HUES64 (cell line): ENCODE data around the gene ADGRL3.
"Not testable (repeated sequence)": the region's sequence is repeated elsewhere in the genome, so short reads cannot be mapped to it uniquely, and the experiment has no call there.

Experiments used
- H3K27ac ChIP-seq: 2 replicates; pipeline ENCODE4 v1.7.0; 2013; ENCODE audit warnings: low read depth, low read length, inconsistent platforms
- H3K27me3 ChIP-seq: 2 replicates; pipeline ENCODE4 v1.6.1; 2013; ENCODE audit warnings: mild to moderate bottlenecking, low read length; ENCODE audit not compliant: insufficient read depth
- H3K36me3 ChIP-seq: 2 replicates; pipeline ENCODE4 v1.6.1; 2013; ENCODE audit warnings: mild to moderate bottlenecking, low read length; ENCODE audit not compliant: insufficient read depth
- H3K4me1 ChIP-seq: 2 replicates; pipeline ENCODE4 v1.6.1; 2013; ENCODE audit warnings: mild to moderate bottlenecking, low read length, moderate library complexity; ENCODE audit not compliant: insufficient read depth
- H3K4me3 ChIP-seq: 2 replicates; pipeline ENCODE4 v1.5.1; 2013; ENCODE audit warnings: mild to moderate bottlenecking, low read length, moderate library complexity
- H3K9ac ChIP-seq: 2 replicates; pipeline ENCODE4 v1.6.1; 2013; ENCODE audit warnings: mild to moderate bottlenecking, low read depth, low read length
- H3K9me3 ChIP-seq: 2 replicates; pipeline ENCODE4 v1.6.1; 2013; ENCODE audit warnings: low read depth, low read length; ENCODE audit not compliant: insufficient read depth
- WGBS: fragments of 150-250, 120-280 bp; methylation state at CpG from one replicate; pipeline ENCODE4 v1.1.7; 2013; ENCODE audit warnings: missing lambda C conversion rate; 5-methylcytosine and 5-hydroxymethylcytosine counted together

ADGRL3 gene

DNA sequence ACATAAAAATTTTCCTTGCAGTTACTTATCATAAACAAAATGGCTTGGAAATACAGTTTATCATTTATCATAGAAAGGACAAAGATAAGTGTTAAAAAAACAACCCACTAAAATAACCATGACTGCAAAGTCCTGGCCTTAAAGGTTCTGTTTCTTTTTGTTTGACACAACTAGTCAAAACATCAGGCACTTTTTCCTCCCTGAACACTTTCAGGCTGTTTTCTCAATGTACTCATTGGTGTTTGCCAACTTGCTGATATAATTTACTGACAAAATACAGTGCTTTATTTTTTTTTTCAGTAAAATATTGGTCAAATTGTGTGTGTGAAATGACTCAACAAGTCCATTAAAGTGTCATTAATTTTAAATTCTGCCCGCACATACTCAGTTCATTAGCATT is 156.6 kb downstream of the ADGRL3 start:
- no peaks in the 10 kb centered on the region for H3K27me3 ChIP-seq
- WGBS: no CpG with 5 or more reads among the region's 1 CpG
- 0 out of 2 replicates have a peak, but pooled peaks cover 3% of the 10 kb centered on the region for H3K4me1 ChIP-seq
- no peak overlapping the region for H3K9ac ChIP-seq
- no peaks in the 10 kb centered on the region for H3K36me3 ChIP-seq
- H3K4me3 ChIP-seq: no peak overlapping the region
- no peak overlapping the region for H3K27ac ChIP-seq
- H3K9me3 ChIP-seq: no peaks in the 10 kb centered on the region

DNA sequence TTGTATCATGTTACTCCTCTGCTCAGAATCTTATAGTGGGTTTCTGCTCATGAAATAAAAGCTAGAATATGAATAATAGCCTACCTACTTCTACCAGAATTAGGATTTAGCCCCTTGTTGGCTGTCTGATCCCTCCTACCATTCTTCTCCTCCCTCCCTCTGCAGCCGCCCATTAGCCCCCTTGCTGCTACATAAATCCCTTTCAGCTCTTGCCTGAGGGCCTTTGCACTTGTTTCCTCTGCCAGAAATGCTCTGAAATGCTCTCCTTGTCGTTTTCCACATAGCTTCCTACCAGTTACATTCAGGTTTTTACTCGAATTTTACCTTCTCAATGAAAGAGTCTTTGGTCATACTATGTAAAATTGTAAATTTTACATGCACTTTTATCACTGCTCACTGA is 159.2 kb downstream of the ADGRL3 start:
- WGBS: 41% methylated on average over 2 of the region's 3 CpGs
- H3K9me3 ChIP-seq: no peaks in the 10 kb centered on the region
- no peak overlapping the region for H3K4me3 ChIP-seq
- no peaks in the 10 kb centered on the region for H3K36me3 ChIP-seq
- H3K4me1 ChIP-seq: 0 out of 2 replicates have a peak, but pooled peaks cover 3% of the 10 kb centered on the region
- H3K9ac ChIP-seq: no peak overlapping the region
- H3K27ac ChIP-seq: no peak overlapping the region
- H3K27me3 ChIP-seq: no peaks in the 10 kb centered on the region

DNA sequence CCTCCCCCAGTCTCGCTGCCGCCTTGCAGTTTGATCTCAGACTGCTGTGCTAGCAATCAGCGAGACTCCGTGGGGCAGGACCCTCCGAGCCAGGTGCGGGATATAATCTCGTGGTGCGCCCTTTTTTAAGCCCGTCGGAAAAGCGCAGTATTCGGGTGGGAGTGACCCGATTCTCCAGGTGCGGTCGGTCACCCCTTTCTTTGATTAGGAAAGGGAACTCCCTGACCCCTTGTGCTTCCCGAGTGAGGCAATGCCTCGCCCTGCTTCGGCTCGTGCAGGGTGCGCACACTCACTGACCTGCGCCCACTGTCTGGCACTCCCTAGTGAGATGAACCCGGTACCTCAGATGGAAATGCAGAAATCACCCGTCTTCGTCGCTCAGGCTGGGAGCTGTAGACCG is 172.7 kb downstream of the ADGRL3 start:
- H3K4me1 ChIP-seq: peaks cover 15% of the 10 kb centered on the region
- H3K9ac ChIP-seq, H3K4me3 ChIP-seq, H3K36me3 ChIP-seq, H3K27ac ChIP-seq, H3K27me3 ChIP-seq, H3K9me3 ChIP-seq: not testable (repeated sequence)
- 92% methylated on average over 26 of the region's 26 CpGs for WGBS

DNA sequence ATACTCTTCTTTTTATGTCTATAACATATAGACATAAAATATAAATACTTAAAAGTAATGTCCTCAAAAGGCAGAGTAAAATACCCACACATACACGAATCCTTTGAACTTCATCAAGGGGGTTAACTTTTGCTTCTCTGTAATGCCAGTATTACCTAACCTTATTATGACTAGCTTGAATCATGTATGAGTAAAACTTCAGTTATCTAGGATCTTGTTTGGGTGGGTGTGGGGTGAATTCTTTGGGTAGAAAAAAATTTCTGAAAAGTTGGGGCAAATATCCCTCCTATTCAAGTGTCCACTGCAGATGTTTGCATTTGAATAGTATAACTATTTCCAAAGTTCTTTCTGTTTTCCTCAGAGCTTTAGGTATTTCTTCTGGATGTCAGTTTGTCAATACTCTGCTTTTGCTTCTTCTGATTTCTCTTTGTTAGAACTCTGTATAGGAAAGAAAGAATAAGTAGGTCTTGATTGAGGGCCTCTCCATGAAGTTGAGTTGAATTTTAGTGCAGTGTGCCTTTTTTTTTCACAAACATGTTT is 173.8 kb downstream of the ADGRL3 start:
- peaks cover 15% of the 10 kb centered on the region for H3K4me1 ChIP-seq
- H3K9ac ChIP-seq: no peak overlapping the region
- no peaks in the 10 kb centered on the region for H3K36me3 ChIP-seq
- 100% methylated on average over 1 of the region's 1 CpG for WGBS
- no peaks in the 10 kb centered on the region for H3K27me3 ChIP-seq
- H3K9me3 ChIP-seq: peaks cover 3% of the 10 kb centered on the region; the same call in 1 of the 2 replicates
- peak overlapping the region; percentile 63 for H3K27ac ChIP-seq
- H3K4me3 ChIP-seq: no peak overlapping the region; the same call in 1 of the 2 replicates

DNA sequence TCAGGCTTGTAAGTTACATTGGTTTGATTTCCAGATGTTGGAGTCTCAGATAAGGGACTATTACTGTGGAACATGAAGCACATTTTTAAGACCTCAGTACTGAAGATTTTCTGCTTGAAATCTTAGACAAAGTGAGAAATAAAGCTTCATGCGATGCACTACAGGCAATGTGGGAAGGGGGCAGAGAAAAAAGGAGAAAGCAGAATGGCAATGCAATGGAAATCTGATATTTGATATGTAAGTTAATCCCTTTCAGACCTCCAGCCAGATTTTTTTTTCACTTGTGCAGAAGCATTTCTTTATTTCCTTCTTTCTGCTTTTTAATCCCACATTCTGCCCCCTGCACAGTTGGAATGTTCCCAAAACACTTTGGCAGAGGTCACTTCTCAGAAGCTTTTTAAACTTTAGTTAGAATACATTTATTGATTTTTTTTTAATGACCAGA is 174.3 kb downstream of the ADGRL3 start:
- peaks cover 15% of the 10 kb centered on the region for H3K4me1 ChIP-seq
- H3K27ac ChIP-seq: peak overlapping the region; percentile 63
- no peaks in the 10 kb centered on the region for H3K27me3 ChIP-seq
- WGBS: 91% methylated on average over 1 of the region's 1 CpG
- H3K4me3 ChIP-seq: no peak overlapping the region
- H3K36me3 ChIP-seq: no peaks in the 10 kb centered on the region
- peaks cover 3% of the 10 kb centered on the region; the same call in 1 of the 2 replicates for H3K9me3 ChIP-seq
- H3K9ac ChIP-seq: no peak overlapping the region

DNA sequence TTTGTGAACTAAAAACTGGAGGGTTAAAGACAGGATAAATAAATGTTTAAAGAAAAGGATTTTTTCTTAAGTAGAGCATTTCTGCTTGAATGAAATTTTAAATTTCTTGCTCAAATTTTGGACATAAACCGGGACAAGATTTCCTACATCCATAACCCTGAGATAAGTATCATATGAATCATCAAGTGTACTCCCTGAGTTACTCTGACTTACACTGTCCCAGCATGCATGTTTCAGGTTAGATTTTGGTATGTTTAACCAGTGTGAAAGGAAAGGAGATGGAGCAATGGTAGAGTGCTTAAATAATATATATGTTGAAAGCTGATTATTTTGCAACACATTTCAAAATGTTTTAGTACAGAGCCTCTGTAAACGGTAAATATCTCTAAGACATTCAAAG is 175.2 kb downstream of the ADGRL3 start:
- WGBS: 86% methylated on average over 1 of the region's 2 CpGs
- H3K9ac ChIP-seq: no peak overlapping the region
- peaks cover 3% of the 10 kb centered on the region; the same call in 1 of the 2 replicates for H3K9me3 ChIP-seq
- H3K4me3 ChIP-seq: no peak overlapping the region
- H3K36me3 ChIP-seq: no peaks in the 10 kb centered on the region
- H3K27me3 ChIP-seq: no peaks in the 10 kb centered on the region
- H3K27ac ChIP-seq: peak overlapping the region; percentile 5; the same call in 1 of the 2 replicates
- H3K4me1 ChIP-seq: peaks cover 17% of the 10 kb centered on the region

DNA sequence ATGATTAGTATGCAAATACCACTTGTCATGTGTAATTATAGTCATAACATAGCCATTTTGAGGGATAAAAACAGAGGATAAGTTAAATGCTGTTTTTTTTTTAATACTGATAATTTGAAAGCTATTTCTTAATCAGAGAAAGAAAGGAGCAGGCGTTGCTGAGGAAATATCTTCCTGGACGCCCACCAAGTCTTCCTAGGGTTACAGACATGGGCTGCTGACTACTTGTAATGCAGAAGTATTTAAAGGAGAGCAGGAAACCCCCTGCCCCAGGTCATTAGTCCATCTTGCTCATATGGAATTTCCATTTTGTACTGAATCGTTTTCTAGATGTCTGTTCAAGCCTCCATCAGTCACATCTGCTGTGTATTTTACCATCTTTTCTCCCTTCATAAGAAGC is 176.2 kb downstream of the ADGRL3 start:
- 95% methylated on average over 3 of the region's 3 CpGs for WGBS

DNA sequence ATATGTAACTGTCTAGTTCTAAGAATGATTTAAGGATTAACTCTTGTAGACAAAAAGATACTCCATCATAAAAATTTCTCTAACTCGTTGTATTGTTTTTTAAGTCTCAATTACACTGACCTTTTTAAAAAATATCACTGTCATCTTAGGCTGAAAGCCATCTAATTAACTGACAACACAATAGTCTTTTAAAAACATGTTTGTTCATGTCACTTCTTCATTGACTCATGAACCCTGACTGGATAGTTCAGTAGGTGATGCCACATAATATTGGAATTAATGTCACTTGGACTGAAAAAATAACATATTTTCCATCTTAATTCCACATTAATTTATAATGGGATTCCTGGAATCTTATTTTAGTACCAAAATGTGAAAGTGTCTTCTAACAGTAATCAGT is 179.3 kb downstream of the ADGRL3 start:
- Histone ChIP-seq H3K36me3 (no peaks in the 10 kb centered on the region), H3K27me3 (no peaks in the 10 kb centered on the region), H3K4me3 (no peak overlapping the region), H3K9me3 (no peaks in the 10 kb centered on the region; the same call in 1 of the 2 replicates), H3K27ac (no peak overlapping the region), H3K9ac (no peak overlapping the region), H3K4me1 (peaks cover 23% of the 10 kb centered on the region)
- 89% methylated on average over 1 of the region's 1 CpG for WGBS

More for the DNA sequence above, 176.2 kb downstream of the ADGRL3 start:
- H3K9me3 ChIP-seq: peaks cover 3% of the 10 kb centered on the region; the same call in 1 of the 2 replicates
- no peak overlapping the region for H3K27ac ChIP-seq
- peaks cover 27% of the 10 kb centered on the region for H3K4me1 ChIP-seq
- H3K9ac ChIP-seq: no peak overlapping the region
- H3K27me3 ChIP-seq: no peaks in the 10 kb centered on the region
- H3K4me3 ChIP-seq: no peak overlapping the region
- no peaks in the 10 kb centered on the region for H3K36me3 ChIP-seq

DNA sequence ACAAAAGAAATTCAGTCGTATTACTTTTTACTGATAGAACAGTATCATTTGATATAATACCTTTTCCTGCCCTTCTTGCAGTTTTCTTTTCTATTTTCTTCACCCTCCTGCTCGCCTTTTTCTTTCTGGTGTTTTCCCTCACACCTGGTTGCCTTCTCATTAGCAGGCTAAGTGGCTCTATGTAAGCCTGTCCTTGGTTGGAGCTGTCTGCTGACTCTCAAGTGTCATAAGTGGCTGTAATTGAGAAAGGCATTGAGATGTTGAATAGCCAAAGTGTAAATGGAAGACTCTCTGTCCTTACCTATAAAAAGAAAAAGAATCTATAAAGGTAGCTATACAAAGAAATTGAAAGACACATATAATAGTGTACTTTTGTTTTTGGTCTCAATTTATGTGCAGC is 180.7 kb downstream of the ADGRL3 start:
- Histone ChIP-seq H3K4me1 (peaks cover 29% of the 10 kb centered on the region), H3K36me3 (no peaks in the 10 kb centered on the region), H3K9ac (no peak overlapping the region), H3K27me3 (no peaks in the 10 kb centered on the region), H3K4me3 (no peak overlapping the region), H3K27ac (no peak overlapping the region), H3K9me3 (no peaks in the 10 kb centered on the region; the same call in 1 of the 2 replicates)
- 75% methylated on average over 2 of the region's 2 CpGs for whole genome bisulfite sequencing

DNA sequence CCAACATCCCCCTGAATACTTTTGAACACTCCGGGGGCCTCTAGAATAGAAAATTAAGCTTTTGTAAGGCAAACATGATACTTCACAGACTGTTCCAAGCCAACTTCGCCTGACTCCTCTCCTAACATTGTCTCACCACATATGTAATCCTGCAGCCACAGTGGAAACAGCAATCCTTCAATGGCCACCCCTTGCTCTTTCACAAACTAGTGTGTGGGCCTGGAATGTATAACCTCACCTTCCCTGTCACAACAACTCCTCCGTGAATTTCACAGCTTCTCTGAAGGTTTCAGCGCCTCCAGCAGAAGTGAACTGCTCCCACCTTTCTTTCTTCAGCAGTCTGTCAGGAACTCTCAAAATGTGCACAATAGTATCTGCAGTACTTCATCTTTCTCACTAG is 185.1 kb downstream of the ADGRL3 start:
- Histone ChIP-seq H3K9ac (no peak overlapping the region), H3K27me3 (peaks cover 5% of the 10 kb centered on the region), H3K4me3 (no peak overlapping the region), H3K36me3 (no peaks in the 10 kb centered on the region), H3K9me3 (no peaks in the 10 kb centered on the region), H3K27ac (no peak overlapping the region), H3K4me1 (peaks cover 61% of the 10 kb centered on the region)
- 69% methylated on average over 4 of the region's 4 CpGs for WGBS

DNA sequence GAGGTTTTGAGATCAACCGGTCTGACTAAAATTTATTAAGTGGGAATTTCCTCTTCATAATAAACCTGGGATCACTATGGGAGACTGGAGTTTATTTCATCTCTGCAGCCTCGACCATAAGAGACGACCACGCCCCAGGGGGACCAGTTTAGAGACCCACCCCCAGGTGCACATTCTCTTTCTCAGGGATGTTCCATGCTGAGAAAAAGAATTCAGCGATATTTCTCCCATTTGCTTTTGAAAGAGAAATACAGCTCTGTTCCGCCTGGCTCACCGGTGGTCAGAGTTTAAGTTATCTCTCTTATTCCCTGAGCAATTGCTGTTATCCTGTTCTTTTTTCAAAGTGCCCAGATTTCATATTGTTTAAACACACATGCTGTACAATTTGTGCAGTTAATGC is 187.2 kb downstream of the ADGRL3 start:
- not testable (repeated sequence) for H3K4me3 ChIP-seq, H3K9me3 ChIP-seq, H3K27me3 ChIP-seq, H3K27ac ChIP-seq, H3K36me3 ChIP-seq, H3K9ac ChIP-seq
- 22% methylated on average over 7 of the region's 7 CpGs for WGBS
- H3K4me1 ChIP-seq: peaks cover 52% of the 10 kb centered on the region

DNA sequence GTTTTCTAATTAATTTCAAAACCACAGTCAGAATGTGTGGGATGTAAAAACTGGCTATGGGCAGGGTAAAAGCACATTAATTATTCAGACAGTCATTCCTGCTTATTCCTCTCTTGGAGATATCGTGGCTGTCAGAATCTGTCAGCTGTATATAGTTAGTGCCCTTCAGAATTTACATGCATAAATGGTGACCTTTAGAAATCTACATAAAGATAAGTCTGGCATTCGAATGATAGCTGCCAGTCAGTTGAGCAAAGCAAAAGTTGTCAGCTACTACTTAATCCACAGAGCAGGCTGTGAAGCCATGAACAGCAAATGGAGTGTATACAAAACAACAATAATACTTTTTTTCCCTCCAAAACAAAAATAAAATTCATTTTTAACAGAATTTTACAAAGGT is 189.5 kb downstream of the ADGRL3 start:
- H3K9me3 ChIP-seq: no peaks in the 10 kb centered on the region
- 72% methylated on average over 2 of the region's 2 CpGs for WGBS
- no peak overlapping the region for H3K4me3 ChIP-seq
- no peak overlapping the region for H3K9ac ChIP-seq
- no peaks in the 10 kb centered on the region; the same call in 1 of the 2 replicates for H3K36me3 ChIP-seq
- peaks cover 68% of the 10 kb centered on the region for H3K4me1 ChIP-seq
- no peak overlapping the region for H3K27ac ChIP-seq
- H3K27me3 ChIP-seq: peaks cover 5% of the 10 kb centered on the region
